ENCODE results near the gene KL.

The KL gene

DNA sequence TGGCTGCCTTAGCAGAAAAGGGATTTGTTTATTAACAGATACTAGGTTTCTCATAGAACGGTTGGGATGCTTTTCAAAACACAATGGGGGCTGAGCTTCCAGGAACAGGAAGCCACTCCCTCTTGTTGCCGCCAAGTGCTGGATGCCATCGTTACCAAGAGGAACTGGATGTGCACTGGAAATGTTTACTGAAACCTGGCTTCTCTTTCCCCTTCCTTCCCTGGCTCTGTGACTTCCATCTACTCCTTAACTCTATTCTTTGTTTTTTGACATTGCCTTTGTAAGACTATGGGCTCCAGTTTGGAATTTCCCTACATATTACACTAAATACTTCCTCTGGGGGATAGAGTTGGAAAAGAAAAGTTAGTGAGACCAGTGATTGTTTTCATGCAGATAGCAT is 11.7 kb upstream of the KL start (continued):
- TF ChIP-seq TRIM28 (IDR thresholded peaks at IDR 0.05; ENCODE audit: borderline replicate concordance, low read length) (no peak), ZFP3 (tag by site-specific recombination; IDR thresholded peaks at IDR 0.05; ENCODE audit: low read depth) (no peak), SALL2 (tag by site-specific recombination; IDR thresholded peaks at IDR 0.05; ENCODE audit: borderline replicate concordance) (no peak), ZNF514 (tag by site-specific recombination; IDR thresholded peaks at IDR 0.05) (no peak)
- TF ChIP-seq, protein P1, sequence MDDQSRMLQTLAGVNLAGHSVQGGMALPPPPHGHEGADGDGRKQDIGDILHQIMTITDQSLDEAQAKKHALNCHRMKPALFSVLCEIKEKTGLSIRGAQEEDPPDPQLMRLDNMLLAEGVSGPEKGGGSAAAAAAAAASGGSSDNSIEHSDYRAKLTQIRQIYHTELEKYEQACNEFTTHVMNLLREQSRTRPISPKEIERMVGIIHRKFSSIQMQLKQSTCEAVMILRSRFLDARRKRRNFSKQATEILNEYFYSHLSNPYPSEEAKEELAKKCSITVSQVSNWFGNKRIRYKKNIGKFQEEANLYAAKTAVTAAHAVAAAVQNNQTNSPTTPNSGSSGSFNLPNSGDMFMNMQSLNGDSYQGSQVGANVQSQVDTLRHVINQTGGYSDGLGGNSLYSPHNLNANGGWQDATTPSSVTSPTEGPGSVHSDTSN (CRISPR knock-in tag; IDR thresholded peaks at IDR 0.05): no peak
- TF ChIP-seq, protein P2, sequence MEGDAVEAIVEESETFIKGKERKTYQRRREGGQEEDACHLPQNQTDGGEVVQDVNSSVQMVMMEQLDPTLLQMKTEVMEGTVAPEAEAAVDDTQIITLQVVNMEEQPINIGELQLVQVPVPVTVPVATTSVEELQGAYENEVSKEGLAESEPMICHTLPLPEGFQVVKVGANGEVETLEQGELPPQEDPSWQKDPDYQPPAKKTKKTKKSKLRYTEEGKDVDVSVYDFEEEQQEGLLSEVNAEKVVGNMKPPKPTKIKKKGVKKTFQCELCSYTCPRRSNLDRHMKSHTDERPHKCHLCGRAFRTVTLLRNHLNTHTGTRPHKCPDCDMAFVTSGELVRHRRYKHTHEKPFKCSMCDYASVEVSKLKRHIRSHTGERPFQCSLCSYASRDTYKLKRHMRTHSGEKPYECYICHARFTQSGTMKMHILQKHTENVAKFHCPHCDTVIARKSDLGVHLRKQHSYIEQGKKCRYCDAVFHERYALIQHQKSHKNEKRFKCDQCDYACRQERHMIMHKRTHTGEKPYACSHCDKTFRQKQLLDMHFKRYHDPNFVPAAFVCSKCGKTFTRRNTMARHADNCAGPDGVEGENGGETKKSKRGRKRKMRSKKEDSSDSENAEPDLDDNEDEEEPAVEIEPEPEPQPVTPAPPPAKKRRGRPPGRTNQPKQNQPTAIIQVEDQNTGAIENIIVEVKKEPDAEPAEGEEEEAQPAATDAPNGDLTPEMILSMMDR (tag by site-specific recombination; IDR thresholded peaks at IDR 0.05): no peak

DNA sequence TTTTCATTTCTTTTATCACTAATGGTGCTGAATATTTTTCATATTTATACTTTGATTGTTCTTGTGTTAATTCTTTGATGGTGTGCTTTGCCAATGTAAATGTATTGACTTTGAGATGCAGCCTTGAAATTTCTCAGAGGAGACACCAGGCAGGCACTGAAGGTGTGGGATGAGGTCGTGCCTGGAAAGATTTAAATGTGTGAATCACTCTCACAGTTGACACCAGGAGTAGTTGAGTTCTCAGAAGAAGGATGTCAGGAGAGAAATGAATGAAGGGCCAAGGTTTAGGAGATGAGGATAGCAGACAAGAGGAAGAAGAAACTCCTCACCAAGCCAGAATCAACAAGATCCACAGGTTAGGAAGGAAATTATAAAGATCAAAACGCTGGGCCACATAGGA is 10.1 kb upstream of the KL start:
- H3K27ac ChIP-seq (ENCODE audit: extremely low read depth, low read depth, low read length): no peak overlapping the region
- no peaks in the 10 kb centered on the region for H3K4me1 ChIP-seq (ENCODE audit: control insufficient read depth, insufficient read depth, low read length)
- CTCF ChIA-PET: no interaction called here
- TF ChIP-seq, protein P3, sequence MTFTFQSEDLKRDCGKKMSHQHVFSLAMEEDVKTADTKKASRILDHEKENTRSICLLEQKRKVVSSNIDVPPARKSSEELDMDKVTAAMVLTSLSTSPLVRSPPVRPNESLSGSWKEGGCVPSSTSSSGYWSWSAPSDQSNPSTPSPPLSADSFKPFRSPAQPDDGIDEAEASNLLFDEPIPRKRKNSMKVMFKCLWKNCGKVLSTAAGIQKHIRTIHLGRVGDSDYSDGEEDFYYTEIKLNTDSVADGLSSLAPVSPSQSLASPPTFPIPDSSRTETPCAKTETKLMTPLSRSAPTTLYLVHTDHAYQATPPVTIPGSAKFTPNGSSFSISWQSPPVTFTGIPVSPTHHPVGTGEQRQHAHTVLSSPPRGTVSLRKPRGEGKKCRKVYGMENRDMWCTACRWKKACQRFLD (tag by site-specific recombination; IDR thresholded peaks at IDR 0.05): no peak
- TF ChIP-seq MZF1 (tag by site-specific recombination; IDR thresholded peaks at IDR 0.05; ENCODE audit: borderline replicate concordance): no peak
- no peak for TF ChIP-seq ZNF23 (tag by site-specific recombination; IDR thresholded peaks at IDR 0.05; ENCODE audit: borderline replicate concordance)
- TF ChIP-seq OSR2 (tag by site-specific recombination; IDR thresholded peaks at IDR 0.05): no peak
- no peak for TF ChIP-seq ZNF354C (tag by site-specific recombination; IDR thresholded peaks at IDR 0.05; ENCODE audit: borderline replicate concordance, low read depth)
- no peak for TF ChIP-seq ZNF473 (tag by site-specific recombination; IDR thresholded peaks at IDR 0.05)
- no peak for TF ChIP-seq ZNF404 (tag by site-specific recombination; IDR thresholded peaks at IDR 0.05)
- no peaks in the 10 kb centered on the region for H3K36me3 ChIP-seq (ENCODE audit: control insufficient read depth in 2 of 2, insufficient read depth in 1 of 2, low read length in 2 of 2)
- H3K4me3 ChIP-seq (ENCODE audit: low read depth, low read length): no peak overlapping the region
- no peaks in the 10 kb centered on the region; the same call in 1 of the 2 replicates for H3K9me3 ChIP-seq (ENCODE audit: control insufficient read depth, insufficient read depth, low read depth, low read length)
- POLR2A ChIA-PET: no interaction called here

DNA sequence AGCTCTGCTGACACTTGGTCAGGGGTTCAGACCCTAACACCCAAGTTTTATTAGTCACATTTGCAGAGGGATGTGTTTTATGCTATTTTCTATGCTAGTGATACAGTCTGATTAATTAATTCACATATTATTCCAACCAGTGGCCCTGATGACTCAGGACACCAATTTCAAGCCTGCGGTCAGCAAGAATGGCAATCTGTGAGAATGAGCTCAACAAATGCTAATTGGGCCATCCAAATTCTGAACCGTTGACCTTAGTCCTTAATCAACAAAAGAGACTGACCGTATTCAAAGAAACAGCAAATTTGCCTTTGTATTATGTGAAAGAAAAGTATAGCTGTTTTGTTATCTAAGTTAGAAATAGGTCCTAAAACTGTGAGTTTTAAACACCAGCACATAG is 9.6 kb upstream of the KL start:
- no peaks in the 10 kb centered on the region; the same call in 1 of the 2 replicates for H3K9me3 ChIP-seq (ENCODE audit: control insufficient read depth, insufficient read depth, low read depth, low read length)
- H3K4me3 ChIP-seq (ENCODE audit: low read depth, low read length): no peak overlapping the region
- POLR2A ChIA-PET: no interaction called here
- CTCF ChIA-PET: no interaction called here
- TF ChIP-seq ZNF404 (tag by site-specific recombination; IDR thresholded peaks at IDR 0.05) (no peak), ZNF529 (tag by site-specific recombination; IDR thresholded peaks at IDR 0.05; ENCODE audit: insufficient replicate concordance) (no peak), ZBTB8A (tag by site-specific recombination; IDR thresholded peaks at IDR 0.05) (no peak), ZNF654 (tag by site-specific recombination; IDR thresholded peaks at IDR 0.05; ENCODE audit: low read depth) (no peak), ZNF571 (tag by site-specific recombination; IDR thresholded peaks at IDR 0.05) (no peak), ZNF426 (tag by site-specific recombination; IDR thresholded peaks at IDR 0.05) (no peak), ZNF585B (tag by site-specific recombination; IDR thresholded peaks at IDR 0.05) (no peak), HOXD13 (CRISPR knock-in tag; IDR thresholded peaks at IDR 0.05; ENCODE audit: borderline replicate concordance) (no peak), ZNF335 (tag by site-specific recombination; conservative IDR thresholded peaks at IDR 0.05) (no peak), KLF8 (tag by site-specific recombination; IDR thresholded peaks at IDR 0.05) (no peak), ZNF560 (tag by site-specific recombination; IDR thresholded peaks at IDR 0.05; ENCODE audit: borderline replicate concordance) (no peak), KLF16 (tag by site-specific recombination; IDR thresholded peaks at IDR 0.05) (no peak)
- TF ChIP-seq, protein P4, sequence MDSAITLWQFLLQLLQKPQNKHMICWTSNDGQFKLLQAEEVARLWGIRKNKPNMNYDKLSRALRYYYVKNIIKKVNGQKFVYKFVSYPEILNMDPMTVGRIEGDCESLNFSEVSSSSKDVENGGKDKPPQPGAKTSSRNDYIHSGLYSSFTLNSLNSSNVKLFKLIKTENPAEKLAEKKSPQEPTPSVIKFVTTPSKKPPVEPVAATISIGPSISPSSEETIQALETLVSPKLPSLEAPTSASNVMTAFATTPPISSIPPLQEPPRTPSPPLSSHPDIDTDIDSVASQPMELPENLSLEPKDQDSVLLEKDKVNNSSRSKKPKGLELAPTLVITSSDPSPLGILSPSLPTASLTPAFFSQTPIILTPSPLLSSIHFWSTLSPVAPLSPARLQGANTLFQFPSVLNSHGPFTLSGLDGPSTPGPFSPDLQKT (IDR thresholded peaks at IDR 0.05; ENCODE audit: borderline replicate concordance, low read depth, low read length): no peak
- TF ChIP-seq, protein P5, sequence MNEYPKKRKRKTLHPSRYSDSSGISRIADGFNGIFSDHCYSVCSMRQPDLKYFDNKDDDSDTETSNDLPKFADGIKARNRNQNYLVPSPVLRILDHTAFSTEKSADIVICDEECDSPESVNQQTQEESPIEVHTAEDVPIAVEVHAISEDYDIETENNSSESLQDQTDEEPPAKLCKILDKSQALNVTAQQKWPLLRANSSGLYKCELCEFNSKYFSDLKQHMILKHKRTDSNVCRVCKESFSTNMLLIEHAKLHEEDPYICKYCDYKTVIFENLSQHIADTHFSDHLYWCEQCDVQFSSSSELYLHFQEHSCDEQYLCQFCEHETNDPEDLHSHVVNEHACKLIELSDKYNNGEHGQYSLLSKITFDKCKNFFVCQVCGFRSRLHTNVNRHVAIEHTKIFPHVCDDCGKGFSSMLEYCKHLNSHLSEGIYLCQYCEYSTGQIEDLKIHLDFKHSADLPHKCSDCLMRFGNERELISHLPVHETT (tag by site-specific recombination; IDR thresholded peaks at IDR 0.05): no peak
- H3K36me3 ChIP-seq (ENCODE audit: control insufficient read depth in 2 of 2, insufficient read depth in 1 of 2, low read length in 2 of 2): no peaks in the 10 kb centered on the region
- no peaks in the 10 kb centered on the region for H3K4me1 ChIP-seq (ENCODE audit: control insufficient read depth, insufficient read depth, low read length)
- H3K27ac ChIP-seq (ENCODE audit: extremely low read depth, low read depth, low read length): no peak overlapping the region

Data from HEK293 (cell line).